ENCODE measurements around the gene HECTD2. TPM values are rescaled to one million over a fixed set of nuclear protein-coding genes. Genes with fewer than 3 reads are reported as not detected.
"Not testable (repeated sequence)": the region's sequence is repeated elsewhere in the genome, so short reads cannot be mapped to it uniquely, and the experiment has no call there.

Gene HECTD2
- polyA plus RNA-seq, 6 donors from 2014 or later, result 0.96 to 1.9 (median 1.8) TPM; not detected in 1

GRCh38 chr10:91422915-91423314, 12.8 kb downstream of the HECTD2 start:
- Mint-ChIP-seq H3K27ac (no peak overlapping the region), H3K4me3 (no peak overlapping the region), H3K4me1 (no peaks in the 10 kb centered on the region), H3K27me3 (no peaks in the 10 kb centered on the region), H3K36me3 (no peaks in the 10 kb centered on the region), H3K9me3 (peaks cover 0 to 2% (median 0%) of the 10 kb centered on the region in 7 donors)
- no peak for DNase-seq
- no peak for ATAC-seq (ENCODE audit: low read depth in 2 of 2)

GRCh38 chr10:91424016-91424415, 13.9 kb downstream of the HECTD2 start:
- no peak for ATAC-seq (ENCODE audit: low read depth in 2 of 2)
- no peak for DNase-seq
- Mint-ChIP-seq H3K27me3 (no peaks in the 10 kb centered on the region), H3K4me3 (no peak overlapping the region), H3K27ac (no peak overlapping the region), H3K36me3 (no peaks in the 10 kb centered on the region), H3K9me3 (peaks cover 0 to 4% (median 0%) of the 10 kb centered on the region in 7 donors), H3K4me1 (no peaks in the 10 kb centered on the region)

- peaks cover 0 to 11% (median 4%) of the 10 kb centered on the region in 3 donors for H3K4me1 Mint-ChIP-seq
- no peak for ATAC-seq (ENCODE audit: low read depth in 2 of 2)
- peaks cover 0 to 4% (median 0%) of the 10 kb centered on the region in 7 donors for H3K9me3 Mint-ChIP-seq
- H3K27ac Mint-ChIP-seq, result no peak overlapping the region
- H3K36me3 Mint-ChIP-seq, result peaks cover 0 to 8% of the 10 kb centered on the region in 2 donors
- no peak overlapping the region for H3K4me3 Mint-ChIP-seq
- H3K27me3 Mint-ChIP-seq, result no peaks in the 10 kb centered on the region
- no peak for DNase-seq
Observed at GRCh38 chr10:91432175-91432574, 22.0 kb downstream of the HECTD2 start.

GRCh38 chr10:91433620-91434019, 23.5 kb downstream of the HECTD2 start:
- Mint-ChIP-seq H3K9me3 (peaks cover 0 to 6% (median 2%) of the 10 kb centered on the region in 7 donors), H3K4me3 (no peak overlapping the region), H3K4me1 (peaks cover 0 to 11% (median 4%) of the 10 kb centered on the region in 3 donors), H3K27ac (no peak overlapping the region), H3K27me3 (no peaks in the 10 kb centered on the region), H3K36me3 (peaks cover 0 to 14% of the 10 kb centered on the region in 2 donors)
- DNase-seq (no peak), ATAC-seq (ENCODE audit: low read depth in 2 of 2) (no peak)

- H3K4me1 Mint-ChIP-seq, result peaks cover 0 to 11% (median 4%) of the 10 kb centered on the region in 3 donors
- no peak for ATAC-seq (ENCODE audit: low read depth in 2 of 2)
- H3K4me3 Mint-ChIP-seq, result no peak overlapping the region
- H3K36me3 Mint-ChIP-seq, result peaks cover 0 to 16% of the 10 kb centered on the region in 2 donors
- DNase-seq, result no peak
- no peak overlapping the region for H3K27ac Mint-ChIP-seq
- peaks cover 0 to 7% (median 2%) of the 10 kb centered on the region in 7 donors for H3K9me3 Mint-ChIP-seq
- no peaks in the 10 kb centered on the region for H3K27me3 Mint-ChIP-seq
Observed at GRCh38 chr10:91434041-91434440, 23.9 kb downstream of the HECTD2 start.

GRCh38 chr10:91435241-91435640, 25.1 kb downstream of the HECTD2 start:
- H3K4me3 Mint-ChIP-seq, result no peak overlapping the region
- ATAC-seq (ENCODE audit: low read depth in 2 of 2), result no peak
- no peaks in the 10 kb centered on the region for H3K27me3 Mint-ChIP-seq
- H3K4me1 Mint-ChIP-seq, result peaks cover 3 to 18% (median 7%) of the 10 kb centered on the region in 3 donors
- no peak for DNase-seq
- H3K27ac Mint-ChIP-seq, result no peak overlapping the region
- H3K36me3 Mint-ChIP-seq, result peaks cover 0 to 21% of the 10 kb centered on the region in 2 donors
- peaks cover 0 to 7% (median 2%) of the 10 kb centered on the region in 7 donors for H3K9me3 Mint-ChIP-seq

- H3K4me3 Mint-ChIP-seq; ATAC-seq (ENCODE audit: low read depth in 2 of 2); H3K27me3 Mint-ChIP-seq; H3K27ac Mint-ChIP-seq; H3K9me3 Mint-ChIP-seq; DNase-seq: not testable (repeated sequence)
- Mint-ChIP-seq H3K36me3 (peaks cover 0 to 21% of the 10 kb centered on the region in 2 donors), H3K4me1 (peaks cover 3 to 12% (median 4%) of the 10 kb centered on the region in 3 donors)
Observed at GRCh38 chr10:91438228-91438627, 28.1 kb downstream of the HECTD2 start.

GRCh38 chr10:91444211-91445182, 34.4 kb downstream of the HECTD2 start:
- Mint-ChIP-seq H3K36me3 (peaks cover 8 to 13% of the 10 kb centered on the region in 2 donors), H3K27me3 (no peaks in the 10 kb centered on the region), H3K9me3 (peaks cover 0 to 7% (median 7%) of the 10 kb centered on the region in 7 donors), H3K27ac (peak overlapping the region in 1 of 6 donors; percentile 53), H3K4me3 (no peak overlapping the region), H3K4me1 (peaks cover 3 to 7% (median 4%) of the 10 kb centered on the region in 3 donors)
- DNase-seq, result no peak
- no peak for ATAC-seq (ENCODE audit: low read depth in 2 of 2)

GRCh38 chr10:91452063-91452462, 41.9 kb downstream of the HECTD2 start:
- H3K36me3 Mint-ChIP-seq, result peaks cover 11 to 32% of the 10 kb centered on the region in 2 donors
- no peaks in the 10 kb centered on the region for H3K27me3 Mint-ChIP-seq
- no peak for DNase-seq
- H3K9me3 Mint-ChIP-seq, result peaks cover 16 to 58% (median 44%) of the 10 kb centered on the region in 7 donors
- H3K4me1 Mint-ChIP-seq, result no peaks in the 10 kb centered on the region
- no peak overlapping the region for H3K27ac Mint-ChIP-seq
- no peak for ATAC-seq (ENCODE audit: low read depth in 2 of 2)
- no peak overlapping the region for H3K4me3 Mint-ChIP-seq

GRCh38 chr10:91453535-91453934, 43.4 kb downstream of the HECTD2 start:
- Mint-ChIP-seq H3K27ac (no peak overlapping the region), H3K36me3 (peaks cover 11 to 32% of the 10 kb centered on the region in 2 donors), H3K4me3 (no peak overlapping the region), H3K9me3 (peaks cover 16 to 58% (median 44%) of the 10 kb centered on the region in 7 donors), H3K4me1 (no peaks in the 10 kb centered on the region), H3K27me3 (no peaks in the 10 kb centered on the region)
- ATAC-seq (ENCODE audit: low read depth in 2 of 2), result no peak
- DNase-seq, result no peak

GRCh38 chr10:91455135-91455534, 45.0 kb downstream of the HECTD2 start:
- not testable (repeated sequence) for H3K4me3 Mint-ChIP-seq; ATAC-seq (ENCODE audit: low read depth in 2 of 2); DNase-seq; H3K27me3 Mint-ChIP-seq; H3K4me1 Mint-ChIP-seq; H3K27ac Mint-ChIP-seq
- H3K9me3 Mint-ChIP-seq, result peaks cover 15 to 44% (median 32%) of the 10 kb centered on the region in 7 donors
- H3K36me3 Mint-ChIP-seq, result peaks cover 11 to 32% of the 10 kb centered on the region in 2 donors

- Mint-ChIP-seq H3K9me3 (peaks cover 0 to 5% (median 0%) of the 10 kb centered on the region in 7 donors), H3K4me1 (no peaks in the 10 kb centered on the region), H3K27ac (no peak overlapping the region), H3K27me3 (no peaks in the 10 kb centered on the region), H3K36me3 (peaks cover 13 to 24% of the 10 kb centered on the region in 2 donors), H3K4me3 (no peak overlapping the region)
- ATAC-seq (ENCODE audit: low read depth in 2 of 2) (no peak), DNase-seq (no peak)
Observed at GRCh38 chr10:91460681-91461080, 50.5 kb downstream of the HECTD2 start.

- Mint-ChIP-seq H3K27ac (no peak overlapping the region), H3K9me3 (peaks cover 0 to 5% (median 0%) of the 10 kb centered on the region in 7 donors), H3K36me3 (peaks cover 31 to 32% of the 10 kb centered on the region in 2 donors), H3K4me1 (no peaks in the 10 kb centered on the region), H3K4me3 (no peak overlapping the region), H3K27me3 (no peaks in the 10 kb centered on the region)
- DNase-seq, result no peak
- ATAC-seq (ENCODE audit: low read depth in 2 of 2), result no peak
Observed at GRCh38 chr10:91462423-91462822, 52.3 kb downstream of the HECTD2 start.

- Mint-ChIP-seq H3K4me3 (peak overlapping the region in 1 of 8 donors; percentile 44), H3K4me1 (no peaks in the 10 kb centered on the region), H3K9me3 (peaks cover 0 to 5% (median 2%) of the 10 kb centered on the region in 7 donors), H3K27ac (no peak overlapping the region), H3K27me3 (no peaks in the 10 kb centered on the region), H3K36me3 (peaks cover 32 to 42% of the 10 kb centered on the region in 2 donors)
- DNase-seq (no peak), ATAC-seq (ENCODE audit: low read depth in 2 of 2) (no peak)
Observed at GRCh38 chr10:91464500-91464899, 54.4 kb downstream of the HECTD2 start.
